HG03095 (cell line): ENCODE data around the gene SEZ6.

ENCODE experiments used
- ATAC-seq: cut with Tn5 transposase; IDR thresholded peaks from one replicate; pipeline ENCODE4 v1.9.1; 2021; ENCODE audit warnings: moderate library complexity; ENCODE audit not compliant: unreplicated experiment

Gene SEZ6

DNA sequence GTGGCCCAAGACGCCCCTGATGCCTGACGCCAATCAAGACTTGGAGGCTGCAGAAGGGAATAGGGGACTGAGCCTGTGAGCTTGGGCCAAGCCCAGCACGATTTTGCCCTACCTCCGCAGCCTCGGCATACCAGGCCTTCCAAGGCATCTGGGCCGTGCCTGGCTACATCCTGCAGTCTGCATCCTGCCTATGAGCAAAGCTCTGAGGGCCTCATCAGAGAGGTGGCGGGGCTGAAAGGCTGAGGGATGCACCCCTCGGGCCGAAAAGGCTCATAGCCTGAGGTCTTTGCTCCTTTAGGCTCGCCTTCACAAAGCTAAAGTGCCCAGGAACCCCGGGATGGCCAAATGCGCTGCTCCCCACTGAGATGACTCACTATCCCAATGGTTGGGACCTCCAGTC, 2.5 kb downstream of the SEZ6 start:
- no peak for ATAC-seq

DNA sequence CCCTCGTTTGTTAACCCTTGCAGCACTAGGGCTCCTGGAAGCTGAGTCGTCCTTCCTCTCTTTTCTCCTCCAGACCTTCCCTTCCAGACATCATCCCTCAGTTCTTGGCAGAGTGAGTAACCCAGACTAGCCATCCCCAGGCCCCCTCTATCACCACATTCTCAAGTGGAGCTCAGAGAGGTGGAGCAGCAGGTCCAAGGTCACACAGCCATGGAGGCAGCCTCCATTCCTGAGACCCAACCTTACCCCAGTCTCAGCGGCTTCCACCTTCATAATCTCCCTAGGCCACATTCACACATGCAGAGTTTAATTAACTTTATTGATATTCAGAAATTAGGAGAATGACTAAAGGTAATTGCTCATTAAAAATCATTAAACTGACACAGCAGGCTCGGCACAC, 3.0 kb downstream of the SEZ6 start:
- no peak for ATAC-seq

DNA sequence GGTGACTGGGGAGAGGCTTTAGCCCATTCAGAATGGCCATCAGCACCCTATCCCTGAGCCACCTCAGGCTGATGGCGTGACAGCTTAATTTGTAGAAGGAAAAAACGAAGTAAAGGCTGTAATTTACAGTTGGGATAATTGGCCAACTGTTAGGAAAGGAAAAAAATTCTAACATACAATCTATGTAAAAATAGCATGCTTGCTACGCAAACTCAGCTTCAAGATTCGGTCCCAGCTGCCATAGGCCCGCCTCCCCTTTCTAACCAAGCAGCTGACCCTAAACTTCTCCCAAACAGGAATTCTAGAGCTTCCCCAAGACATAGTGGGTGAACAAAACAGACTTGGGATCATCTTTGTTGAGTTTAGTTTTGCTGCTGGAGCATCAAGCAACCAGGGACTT, 4.9 kb downstream of the SEZ6 start:
- no peak for ATAC-seq

DNA sequence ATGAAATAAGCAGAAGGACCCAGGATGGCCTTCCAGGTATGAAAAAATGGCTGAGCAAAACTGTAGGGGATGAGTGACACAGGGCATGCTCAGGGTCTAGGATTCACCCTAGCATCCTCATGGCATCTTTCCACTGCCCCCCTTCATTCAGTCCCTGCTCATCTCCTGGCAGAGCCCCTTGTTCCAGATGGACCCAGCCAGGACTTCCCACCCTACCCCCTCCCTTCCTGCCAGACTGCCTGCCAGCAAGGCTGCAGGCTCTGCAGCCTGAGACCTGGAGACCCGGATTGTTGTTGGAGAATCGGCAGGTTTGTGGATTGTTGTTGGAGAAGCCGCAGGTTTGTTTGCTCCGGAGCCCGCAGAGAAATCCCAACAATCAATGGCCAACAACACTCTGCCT, 6.6 kb downstream of the SEZ6 start:
- ATAC-seq, result no peak

DNA sequence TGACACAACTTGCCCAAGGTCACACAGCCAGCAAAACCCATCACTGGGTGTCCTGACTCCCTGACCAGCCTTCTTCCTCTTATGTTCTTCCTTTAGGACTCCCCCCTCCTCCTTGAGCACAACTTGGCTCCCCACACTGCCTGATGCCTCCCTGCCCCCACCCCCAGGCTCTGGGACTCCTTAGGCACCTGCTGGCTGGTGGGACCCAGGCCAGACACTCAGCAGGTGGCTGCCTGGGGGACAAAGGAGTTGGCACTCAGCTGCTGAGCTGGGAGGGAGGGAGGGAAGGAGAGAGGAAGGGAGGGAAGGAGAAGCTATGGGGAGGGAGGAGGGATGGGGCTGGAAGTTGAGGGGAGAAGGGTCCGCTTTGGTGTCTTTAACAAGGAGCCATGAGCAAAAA, 8.0 kb downstream of the SEZ6 start:
- ATAC-seq, result no peak

DNA sequence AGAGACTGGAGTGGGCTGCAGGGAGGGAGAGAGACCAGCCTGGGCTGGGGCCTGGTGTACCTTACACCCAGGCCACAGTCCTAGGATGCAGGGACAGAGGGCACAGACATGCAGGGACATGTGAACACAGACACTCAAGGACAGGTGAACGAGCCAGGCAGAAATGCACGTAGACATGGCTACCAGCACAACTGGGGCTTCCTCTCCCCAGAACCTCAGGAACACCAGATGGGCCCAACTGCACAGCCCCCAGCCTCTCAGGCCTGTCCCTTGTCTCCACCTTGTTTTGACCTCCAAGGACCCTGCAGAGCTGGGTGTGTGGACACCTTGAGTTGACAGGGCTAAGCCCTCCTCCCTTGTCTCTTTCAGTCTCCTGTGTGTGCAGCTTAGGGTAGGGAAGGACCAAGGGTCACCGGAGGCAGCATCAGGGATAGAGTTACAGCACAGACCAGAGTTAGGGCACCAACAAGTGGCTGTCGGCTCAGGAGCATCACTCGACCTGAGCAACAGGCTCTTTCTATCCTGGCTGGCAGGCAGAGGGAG, 9.2 kb downstream of the SEZ6 start:
- ATAC-seq, result no peak

DNA sequence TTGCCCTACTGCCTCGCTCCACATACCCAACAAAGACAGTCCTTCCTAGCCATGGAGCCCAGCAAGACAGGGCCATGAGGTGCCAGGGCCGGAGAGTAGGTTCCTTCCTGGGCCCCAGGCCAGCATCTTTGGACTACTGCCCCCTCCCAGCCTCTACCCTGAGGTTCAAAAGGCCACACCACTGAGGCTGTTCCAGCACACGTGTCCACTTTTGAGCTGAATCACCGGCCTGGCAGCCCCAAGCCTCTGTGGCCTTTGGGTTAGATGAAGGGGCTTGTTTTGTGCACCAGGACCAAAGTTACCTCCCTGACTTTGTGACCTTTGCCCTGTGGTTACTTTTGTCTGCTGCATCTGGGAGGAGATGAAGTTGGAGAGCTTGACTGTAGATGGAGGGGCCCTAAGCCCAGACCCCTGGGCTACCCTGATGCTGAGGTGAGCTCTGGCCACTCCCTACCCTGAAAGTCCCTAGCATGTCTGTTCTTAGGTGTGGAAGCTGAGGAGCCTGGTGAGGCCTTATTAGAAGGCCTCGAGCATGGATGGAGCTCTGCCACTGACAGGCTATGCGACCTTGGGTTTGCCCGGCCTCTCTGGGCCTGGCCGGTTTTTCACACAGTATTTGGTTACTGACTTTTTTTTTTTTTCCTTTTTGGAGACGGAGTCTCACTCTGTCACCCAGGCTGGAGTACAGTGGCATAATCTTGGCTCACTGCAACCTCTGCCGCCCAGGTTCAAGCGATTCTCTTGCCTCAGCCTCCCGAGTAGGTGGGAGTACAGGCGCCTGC, 12.0 kb downstream of the SEZ6 start:
- ATAC-seq, result no peak

DNA sequence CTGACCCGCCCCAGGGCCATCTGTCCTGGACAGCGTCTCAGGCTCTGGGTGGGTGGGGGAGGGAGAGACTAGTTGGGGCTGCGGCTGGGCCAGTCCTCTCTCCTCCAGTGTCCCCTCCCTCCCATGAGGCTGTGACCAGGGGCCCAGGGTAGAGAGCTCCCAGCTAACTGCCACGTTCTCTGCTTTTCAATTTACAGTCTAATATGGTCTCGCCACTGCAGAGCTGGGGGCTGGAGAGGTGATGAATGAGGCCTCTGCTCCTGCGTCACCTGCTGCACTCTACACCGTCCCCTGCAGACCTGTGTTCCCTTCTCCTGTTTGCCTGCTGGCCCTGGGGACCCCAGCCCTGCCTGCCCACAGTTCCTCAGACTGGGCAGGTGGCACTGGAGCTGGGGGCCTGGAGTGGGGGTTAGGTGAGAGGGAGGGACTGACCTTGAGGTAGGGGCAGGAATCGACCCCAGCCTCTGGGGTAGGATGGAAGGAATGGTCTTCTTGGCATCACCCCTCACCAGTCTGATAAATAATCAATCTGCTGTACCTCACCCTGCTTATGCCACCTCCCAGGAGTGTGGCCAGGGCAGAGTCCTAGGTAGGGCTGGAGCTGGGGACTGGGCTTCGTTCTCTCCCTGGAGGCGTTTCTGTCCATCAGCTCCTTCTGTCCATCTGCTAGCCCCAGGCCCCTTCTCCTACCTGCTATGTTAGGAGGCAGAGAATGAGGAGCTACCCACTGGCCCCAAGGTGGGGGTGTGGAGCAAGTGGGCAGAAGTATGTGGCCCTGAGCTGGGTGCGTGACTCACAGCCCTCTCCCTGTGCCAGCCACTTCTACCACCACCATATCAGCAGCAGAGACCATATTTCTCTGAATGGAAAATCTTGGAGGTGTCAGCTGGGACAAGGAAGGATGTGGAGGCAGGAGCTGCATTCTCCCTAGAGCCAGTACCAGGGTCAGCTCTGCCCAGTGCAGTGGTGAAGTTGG, 12.9 kb downstream of the SEZ6 start:
- ATAC-seq, result no peak

DNA sequence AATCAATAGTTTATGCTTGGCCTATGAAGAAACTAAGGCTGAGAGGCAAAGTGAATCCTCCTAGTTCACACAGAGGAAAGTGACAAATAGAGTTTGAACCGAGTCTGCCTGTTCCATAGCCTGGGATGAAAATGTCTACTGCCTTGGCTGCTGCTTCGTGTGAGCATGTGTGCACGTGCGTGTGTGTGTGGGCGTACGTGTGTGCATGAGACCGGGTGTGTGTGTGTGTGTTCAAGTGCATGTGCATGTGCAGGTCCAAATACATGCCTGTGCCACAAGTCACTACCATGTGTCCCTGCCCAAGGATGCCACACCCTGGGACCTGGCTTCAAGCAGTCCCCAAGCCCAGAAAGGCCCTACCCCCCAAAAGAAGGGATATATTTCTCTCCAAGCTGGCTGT, 13.6 kb downstream of the SEZ6 start:
- no peak for ATAC-seq

DNA sequence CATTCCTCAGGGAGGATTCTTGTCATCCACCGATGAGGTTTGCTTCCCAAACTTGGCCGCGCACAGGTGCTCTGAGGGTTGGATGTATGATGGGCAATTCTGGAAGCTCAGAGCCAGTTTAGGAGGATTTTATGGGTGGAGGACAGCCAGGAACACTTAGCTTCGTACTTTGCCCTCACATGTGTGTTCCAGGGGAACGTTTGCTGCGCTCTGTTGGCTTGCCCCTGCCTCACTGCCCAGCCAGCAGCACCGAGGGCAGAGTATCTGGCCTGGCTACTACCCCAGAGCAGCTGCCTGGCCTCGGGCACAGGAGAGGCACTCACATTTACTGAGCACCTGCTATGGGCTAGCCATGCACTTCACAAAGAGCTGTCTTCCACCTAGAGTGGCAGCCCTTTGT, 14.1 kb downstream of the SEZ6 start:
- no peak for ATAC-seq

DNA sequence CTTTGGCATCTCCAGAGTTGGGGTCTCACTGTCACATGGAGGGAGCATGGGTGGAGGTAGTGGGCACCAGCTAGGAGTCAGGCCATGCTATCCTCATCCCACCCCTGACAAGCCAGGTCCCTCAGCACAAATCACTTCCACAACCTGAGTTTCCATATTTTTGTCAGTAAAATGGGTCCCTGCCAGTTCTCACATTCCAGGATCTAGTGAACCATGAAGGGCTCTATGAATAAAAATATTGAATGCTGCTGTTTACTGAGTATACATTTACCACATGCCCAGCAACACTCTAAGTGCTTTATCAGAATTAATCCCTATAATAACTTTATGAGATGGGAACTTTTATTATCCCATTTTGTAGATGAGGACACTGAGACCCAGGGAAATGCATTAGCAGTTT, 16.8 kb downstream of the SEZ6 start:
- ATAC-seq, result no peak

DNA sequence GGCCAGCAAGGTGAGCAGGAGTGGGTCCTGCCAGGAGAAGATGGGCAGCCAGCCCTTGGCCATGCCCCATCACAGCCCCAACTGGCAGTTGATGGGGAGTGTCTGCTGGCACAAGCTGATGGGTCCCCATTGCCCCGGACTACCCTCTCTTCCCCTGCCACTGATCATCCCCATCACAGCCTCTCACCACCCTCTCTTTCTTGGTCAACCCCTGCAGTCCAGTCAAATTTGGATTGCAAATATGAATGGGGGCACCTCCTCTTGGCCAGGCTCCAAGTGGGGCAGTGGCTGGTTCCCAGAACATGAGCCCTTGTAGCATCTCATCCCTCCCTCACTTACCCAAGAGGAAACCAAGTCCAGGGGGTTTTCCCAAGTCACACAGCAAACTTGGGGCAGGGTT, 17.4 kb downstream of the SEZ6 start:
- no peak for ATAC-seq

DNA sequence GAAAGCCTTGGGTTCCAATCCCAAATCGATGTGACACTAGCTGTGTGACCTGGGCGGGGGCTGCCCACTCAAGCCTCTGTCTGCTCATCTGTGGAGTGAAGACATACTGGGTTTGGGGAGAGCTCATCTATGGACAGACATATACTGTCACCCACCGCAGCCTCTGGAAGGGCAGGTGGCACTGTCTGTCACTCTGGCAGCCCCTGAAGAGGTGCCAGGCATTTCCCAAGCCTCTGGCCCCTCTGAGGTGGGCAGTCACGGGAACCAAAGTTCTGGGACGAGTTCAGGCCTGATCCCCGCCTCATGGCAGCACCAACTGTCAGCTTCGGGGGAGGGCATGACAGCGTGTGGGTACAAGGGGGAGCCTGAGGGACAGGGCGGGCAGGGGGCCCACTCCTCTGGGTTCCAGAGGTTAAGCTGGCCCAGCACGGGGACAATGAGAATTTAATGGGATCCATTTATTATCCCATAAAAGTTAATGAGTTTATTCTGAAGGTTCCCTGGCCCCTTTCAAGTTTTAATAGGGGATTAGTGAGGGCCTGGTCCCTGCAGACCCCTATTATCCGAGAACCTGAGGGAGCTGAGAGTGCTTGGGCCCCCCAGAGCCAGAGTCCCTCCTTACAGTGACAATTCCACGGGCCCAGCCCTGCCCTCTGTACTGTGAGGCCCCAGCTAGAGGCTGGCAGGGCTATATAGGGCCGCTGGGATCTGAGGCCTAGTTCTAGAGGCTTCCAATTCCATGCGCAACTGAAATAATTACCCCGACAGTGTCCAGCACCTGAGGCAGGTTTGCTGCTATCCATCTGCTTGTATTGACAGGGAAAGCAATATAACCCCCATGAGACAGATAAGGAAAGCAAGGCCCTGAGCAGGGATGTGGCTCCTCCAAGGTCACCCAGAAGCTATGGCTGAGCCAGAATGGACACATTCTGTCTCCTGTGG, 18.8 kb downstream of the SEZ6 start:
- ATAC-seq, result no peak

DNA sequence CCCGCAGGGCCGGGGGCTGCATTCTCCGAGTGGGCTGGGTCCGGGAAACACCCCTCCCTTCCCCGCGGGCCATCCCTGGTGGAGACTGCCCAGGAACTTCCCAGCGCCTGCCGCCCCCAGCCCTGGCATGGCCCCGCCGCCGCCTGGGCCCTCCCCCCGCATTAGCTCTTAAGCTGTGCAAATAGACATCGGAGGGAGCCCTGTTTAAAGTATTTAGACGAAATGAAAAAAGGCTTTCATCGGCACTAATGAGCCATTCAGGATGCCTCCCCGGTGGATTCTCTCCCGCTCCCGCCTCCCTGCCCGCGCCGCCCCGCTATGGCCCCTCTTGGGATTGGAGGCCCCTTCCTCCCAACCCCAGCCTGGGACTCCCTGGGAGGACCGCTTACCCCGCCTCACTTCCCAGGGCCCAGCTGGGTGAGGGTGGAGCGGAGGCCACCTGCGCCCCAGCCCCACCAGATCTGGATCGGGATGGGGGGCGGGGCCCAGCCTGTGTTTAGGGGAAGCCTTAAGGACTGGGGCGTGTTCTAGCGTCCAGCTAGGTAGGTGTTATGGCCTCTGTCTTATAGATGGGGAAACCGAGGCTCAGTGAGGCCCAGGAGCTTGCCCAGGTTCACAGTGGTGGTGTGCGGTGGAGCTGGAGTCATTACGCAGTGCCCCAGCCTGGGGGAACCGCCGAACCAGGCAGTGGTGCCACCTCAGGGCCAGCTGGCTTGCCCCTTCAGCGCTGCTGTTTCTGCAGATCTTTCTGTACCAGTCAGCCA, 19.7 kb downstream of the SEZ6 start:
- no peak for ATAC-seq

DNA sequence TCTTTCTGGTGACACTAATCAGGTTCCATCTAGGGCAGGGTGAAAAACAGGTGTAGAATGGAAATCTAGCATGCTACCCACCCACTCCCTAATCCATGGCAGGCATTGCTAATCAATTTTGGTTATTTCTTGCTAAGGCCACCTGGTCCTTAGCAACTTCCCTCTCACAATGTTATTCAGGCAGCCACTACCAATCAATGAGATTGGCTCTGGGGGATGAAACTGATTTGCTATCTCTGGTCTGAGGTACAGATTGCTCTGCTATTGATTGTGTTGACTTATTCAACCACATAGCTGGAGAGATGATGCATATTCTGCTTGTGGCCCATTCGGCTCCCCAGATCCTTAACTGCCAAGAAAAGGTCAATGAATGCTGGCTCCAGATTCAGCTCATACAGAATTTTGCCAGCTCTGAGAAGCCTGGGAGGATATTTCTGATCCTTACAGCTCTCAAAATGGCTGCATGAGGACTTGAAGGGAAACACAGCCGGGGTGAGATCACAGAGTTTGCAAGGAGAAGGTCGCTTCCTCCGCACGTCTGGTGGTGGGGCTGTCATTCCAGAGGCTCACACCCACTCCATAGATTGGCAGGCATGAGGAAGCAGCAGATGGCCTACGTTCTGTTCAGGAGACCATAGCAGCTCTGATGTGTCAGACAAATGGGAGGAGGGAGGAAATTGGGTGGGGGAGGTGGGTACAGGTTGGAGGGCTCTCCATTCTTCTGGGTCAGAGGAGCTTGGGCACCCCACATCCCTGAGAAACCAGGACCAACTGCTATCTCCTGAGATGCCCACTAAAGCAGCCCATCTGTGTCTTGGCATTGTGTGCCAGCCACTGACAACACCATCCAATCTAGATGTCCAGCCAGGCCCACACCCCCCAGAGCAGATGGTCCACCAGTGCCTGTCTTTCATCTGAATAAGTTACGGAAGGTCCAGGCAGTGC, 22.3 kb downstream of the SEZ6 start:
- ATAC-seq, result no peak

DNA sequence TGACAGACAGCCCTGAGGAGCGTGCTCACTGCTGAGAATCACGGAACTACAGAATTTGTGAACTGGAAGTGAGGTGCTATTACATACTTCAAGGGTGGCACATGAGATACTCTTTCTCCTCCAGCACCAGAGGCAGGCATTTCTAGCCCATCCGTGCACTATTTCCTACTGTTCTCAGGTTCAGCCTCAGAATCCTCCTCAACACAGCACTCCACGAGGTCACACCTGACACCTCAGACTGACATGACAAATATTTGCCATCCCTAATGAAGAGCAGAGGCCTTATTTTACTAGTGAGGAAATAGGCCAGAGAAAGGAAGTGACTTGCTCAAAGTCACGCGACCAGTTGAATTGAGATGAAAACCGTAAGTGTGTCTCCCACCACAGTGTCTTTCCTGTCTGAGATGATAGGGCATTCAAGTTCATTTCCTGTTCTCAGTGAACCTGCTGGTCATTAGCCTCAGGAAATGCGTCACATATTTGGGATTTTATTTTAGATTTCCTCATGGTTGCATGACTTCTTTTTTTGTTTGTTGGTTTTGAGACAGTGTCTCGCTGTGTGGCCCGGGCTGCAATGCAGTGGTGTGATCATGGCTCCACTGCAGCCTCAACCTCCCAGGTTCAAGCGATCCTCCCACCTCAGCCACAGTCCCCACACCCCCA, 23.6 kb downstream of the SEZ6 start:
- no peak for ATAC-seq

DNA sequence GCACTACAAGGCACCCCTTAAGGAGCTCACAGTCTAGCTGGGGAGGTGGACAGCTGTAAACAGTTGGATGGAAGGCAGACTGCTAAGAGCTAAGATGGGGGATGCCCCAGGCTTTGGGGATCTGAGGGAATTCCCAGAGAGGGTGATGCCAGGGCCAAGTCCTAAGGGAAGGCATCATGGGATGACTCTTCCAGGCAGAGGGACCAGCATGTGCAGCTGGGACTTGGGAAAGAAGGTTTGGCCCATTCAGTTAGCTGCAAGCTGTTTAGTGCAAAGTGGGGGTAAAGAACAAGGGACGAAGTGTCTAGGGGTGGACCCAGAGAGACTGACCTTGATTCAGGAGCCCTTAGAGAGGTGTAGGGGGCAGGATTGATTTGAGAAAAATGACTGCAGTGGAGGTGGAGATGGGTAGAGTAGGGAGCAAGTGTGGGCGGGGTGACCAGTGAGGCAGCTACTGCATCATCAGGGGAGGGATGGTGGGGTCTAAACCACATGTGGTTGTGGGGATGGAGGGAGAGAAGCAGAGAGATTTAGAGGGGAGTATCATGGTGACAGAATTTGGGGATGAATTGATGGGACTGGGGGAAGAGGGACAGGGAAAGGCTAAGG, 27.4 kb downstream of the SEZ6 start:
- ATAC-seq, result no peak
